ENCODE data around the gene SMC5. TPM values are rescaled to one million over a fixed set of nuclear protein-coding genes. Genes with fewer than 3 reads are reported as not detected.

Gene SMC5
- total and polyA plus RNA-seq, 12 donors, result 6.9 to 16.4 (median 12.5) TPM

DNA sequence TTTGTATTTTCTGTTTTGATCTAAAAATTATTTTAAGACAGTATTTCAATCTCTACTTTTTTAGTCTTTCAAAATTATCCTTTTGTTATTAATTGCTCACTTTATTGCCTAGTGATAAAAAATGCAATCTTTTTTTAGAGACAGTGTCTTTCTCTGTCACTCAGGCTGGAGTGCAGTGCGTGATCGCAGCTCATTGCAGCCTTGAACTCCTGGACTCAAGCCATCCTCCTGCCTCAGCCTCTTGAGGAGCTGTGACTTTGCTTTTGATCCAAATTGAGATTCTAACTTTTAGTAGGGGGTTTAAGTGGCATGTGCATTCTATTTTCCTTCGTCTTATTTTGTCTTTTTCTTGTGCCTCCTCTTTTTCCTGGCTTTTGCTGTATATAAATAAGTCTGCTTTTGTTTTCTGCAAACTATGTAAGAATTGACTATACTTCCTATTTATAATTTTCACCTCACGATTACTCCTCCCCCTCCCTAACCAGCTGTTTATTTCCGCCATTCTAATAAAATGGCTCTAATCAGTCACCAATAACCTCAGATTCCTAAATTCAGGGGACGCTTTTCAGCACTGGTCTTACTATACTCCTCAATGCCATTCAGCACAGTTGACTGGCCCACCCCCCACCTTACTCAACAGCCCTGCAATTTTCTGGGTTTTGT lies 123.4 kb downstream of the SMC5 start:
- WGBS, 2 donors, result 64 to 67% methylated on average over 6 of the region's 6 CpGs
- no peaks in the 10 kb centered on the region for H3K27me3 ChIP-seq
- no peaks in the 10 kb centered on the region for H3K9me3 ChIP-seq
- H3K36me3 ChIP-seq, result peaks cover 0 to 34% (median 10%) of the 10 kb centered on the region in 9 donors
- TF ChIP-seq CTCF (IDR thresholded peaks at IDR 0.05), result no peak
- H3K4me1 ChIP-seq, result peaks cover 3 to 57% (median 33%) of the 10 kb centered on the region in 9 donors
- intact Hi-C loops (cut with DNase I), result no loop called here
- H3K4me3 ChIP-seq, result no peak overlapping the region
- peak in 3 of 8 donors; percentile 42 to 53 (median 46) for ATAC-seq
- no peak for DNase-seq
- H3K27ac ChIP-seq, result no peak overlapping the region

- DNase-seq (no peak), ATAC-seq (peak in 4 of 8 donors; percentile 16 to 41 (median 20))
- Histone ChIP-seq H3K27ac (peak overlapping the region in 1 of 10 donors; percentile 3), H3K9me3 (no peaks in the 10 kb centered on the region), H3K36me3 (peaks cover 0 to 40% (median 16%) of the 10 kb centered on the region in 9 donors), H3K4me3 (no peak overlapping the region), H3K4me1 (peaks cover 3 to 65% (median 33%) of the 10 kb centered on the region in 9 donors), H3K27me3 (no peaks in the 10 kb centered on the region)
- no peak for TF ChIP-seq CTCF (IDR thresholded peaks at IDR 0.05)
- intact Hi-C loops (cut with DNase I), result no loop called here
- WGBS, 2 donors, result 66 to 70% methylated on average over 9 of the region's 9 CpGs
These were observed 124.2 kb downstream of the SMC5 start for GRCh38 chr9:70382709-70383605.

- peak overlapping the region in 1 of 10 donors; percentile 2 for H3K27ac ChIP-seq
- TF ChIP-seq CTCF (IDR thresholded peaks at IDR 0.05), result no peak
- intact Hi-C loops (cut with DNase I), result no loop called here
- no peaks in the 10 kb centered on the region for H3K9me3 ChIP-seq
- no peaks in the 10 kb centered on the region for H3K27me3 ChIP-seq
- peaks cover 0 to 40% (median 16%) of the 10 kb centered on the region in 9 donors for H3K36me3 ChIP-seq
- DNase-seq (no peak), ATAC-seq (no peak)
- H3K4me1 ChIP-seq, result peaks cover 12 to 89% (median 47%) of the 10 kb centered on the region in 9 donors
- WGBS, 2 donors, result 56 to 60% methylated on average over 3 of the region's 3 CpGs
- H3K4me3 ChIP-seq, result no peak overlapping the region
These were observed 126.6 kb downstream of the SMC5 start for GRCh38 chr9:70385426-70385825.

DNA sequence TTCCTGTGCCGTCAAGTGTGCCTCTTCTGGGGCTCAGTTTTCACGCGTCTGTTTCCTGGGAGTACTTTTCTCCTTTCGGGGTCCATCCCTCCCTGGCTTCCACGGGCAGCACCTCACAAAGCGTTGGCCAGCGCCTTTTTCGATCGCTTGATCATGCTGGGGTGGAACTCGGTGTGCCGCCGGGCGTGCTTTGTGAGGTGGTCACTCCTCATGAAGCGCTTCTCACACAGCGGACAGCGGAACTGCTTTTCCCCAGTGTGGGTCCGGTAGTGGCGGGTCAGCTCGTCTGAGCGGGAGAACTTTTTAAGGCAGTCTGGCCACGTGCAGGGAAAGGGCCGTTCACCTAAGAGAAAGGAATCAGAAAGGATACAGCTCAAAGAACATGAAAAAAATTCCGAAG lies 128.9 kb downstream of the SMC5 start:
- no peak for TF ChIP-seq CTCF (IDR thresholded peaks at IDR 0.05)
- Histone ChIP-seq H3K27ac (no peak overlapping the region), H3K36me3 (peaks cover 0 to 40% (median 16%) of the 10 kb centered on the region in 9 donors), H3K4me3 (no peak overlapping the region), H3K4me1 (peaks cover 32 to 98% (median 68%) of the 10 kb centered on the region in 9 donors), H3K9me3 (no peaks in the 10 kb centered on the region), H3K27me3 (no peaks in the 10 kb centered on the region)
- no peak for ATAC-seq
- no peak for DNase-seq
- intact Hi-C loops (cut with DNase I), result no loop called here
- 84 to 88% methylated on average over 23 of the region's 23 CpGs for WGBS, 2 donors

All from heart right ventricle (tissue), 16 donors.